Body of pancreas (tissue), 4 donors: ENCODE data around the gene FAM209A. TPM values are rescaled to one million over a fixed set of nuclear protein-coding genes. Genes with fewer than 3 reads are reported as not detected.
"Not testable (repeated sequence)": the region's sequence is repeated elsewhere in the genome, so short reads cannot be mapped to it uniquely, and the experiment has no call there.

Experiments used
- ATAC-seq: fragments of 150-250 bp; one replicate; pipeline ENCODE4 v1.9.1; 2016
- DNase-seq, 4 donors: peaks; one replicate each; pipeline ENCODE4 v3.0.0-alpha.2; 2019
- H3K27ac ChIP-seq, 4 donors: fragments of 200-600 bp; sonication (generic); 1 replicate in 3 of 4; 2 replicates in 1 of 4; pipeline versions ENCODE4 v1.5.1 to v1.6.1; 2016 to 2019; ENCODE audit warnings: mild to moderate bottlenecking in 1 of 4, mixed read lengths in 1 of 4, moderate library complexity in 1 of 4
- H3K27me3 ChIP-seq, 2 donors: fragments of 200-600 bp; sonication (generic); one replicate each; pipeline ENCODE4 v1.6.0; 2016; ENCODE audit warnings: mild to moderate bottlenecking in 1 of 2
- H3K36me3 ChIP-seq, 2 donors: fragments of 200-600 bp; sonication (generic); replicated peaks in 1 of 2; 2 replicates each; pipeline ENCODE4 v1.5.1; 2016; ENCODE audit warnings: low read depth in 2 of 2; ENCODE audit not compliant: insufficient read depth in 1 of 2
- H3K4me1 ChIP-seq: fragments of 200-600 bp; sonication (generic); one replicate; pipeline ENCODE4 v1.6.0; 2016
- H3K4me3 ChIP-seq, 2 donors: fragments of 200-600 bp; sonication (generic); 1 replicate in 1 of 2; 2 replicates in 1 of 2; pipeline ENCODE4 v1.5.1; 2016 to 2019
- H3K9me3 ChIP-seq, 3 donors: fragments of 200-600 bp; sonication (generic); 1 replicate in 2 of 3; 2 replicates in 1 of 3; pipeline ENCODE4 v1.5.1; 2016
- POLR2A ChIP-seq, 3 donors: fragments of 450-650 bp; IDR thresholded peaks; one replicate each; pipeline ENCODE4 v1.6.1; 2016; ENCODE audit warnings: antibody characterized with exemption in 3 of 3, mild to moderate bottlenecking in 2 of 3
- WGBS, 2 donors: methylation state at CpG; one replicate each; pipeline ENCODE4 v1.1.5; 2017; 5-methylcytosine and 5-hydroxymethylcytosine counted together
- intact Hi-C: fragments of 100-400 bp; cut with DNase I; formaldehyde crosslinking; loops from one replicate; pipeline ENCODE4 v1.15.1; 2023
- total RNA-seq, 2 donors: library from RNA; depleted of rRNA; stranded (reverse); fragments of >200 nt; gene quantifications; one replicate each; pipeline ENCODE4 v1.1.0, GENCODE V29; 2016
- TF ChIP-seq, protein P1 (sequence below), 7 experiments: fragments of 450-650 bp in 4 of 7; fragments of 200-600 bp in 3 of 7; sonication (generic) in 3 of 7; IDR thresholded peaks; one replicate each; pipeline ENCODE4 v1.5.1; 2016 to 2019; ENCODE audit warnings: antibody characterized with exemption in 7 of 7

The FAM209A gene
- total RNA-seq, 2 donors from 2014 or later = not detected

DNA sequence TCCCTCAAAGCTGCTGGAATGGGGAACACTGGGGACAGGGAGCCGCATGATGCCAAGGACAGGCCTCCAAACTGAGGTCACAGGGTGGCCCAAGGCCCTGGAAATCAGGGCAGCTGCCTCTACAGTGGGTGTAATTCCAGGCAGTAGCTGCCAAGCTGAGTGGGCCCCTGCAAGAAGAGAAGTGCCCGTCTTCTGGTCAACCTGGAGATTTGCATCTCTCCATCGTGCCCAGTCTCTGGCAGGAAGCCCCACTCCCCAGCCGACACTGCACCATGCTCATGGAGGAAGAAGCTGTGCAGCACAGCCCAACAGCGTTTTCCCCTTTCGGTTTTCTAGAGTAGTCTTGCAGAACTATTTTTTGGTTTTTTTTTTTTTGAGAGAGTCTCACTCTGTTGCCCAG is 2.2 kb upstream of the FAM209A start:
- DNase-seq (no peak), ATAC-seq (no peak)
- H3K27ac ChIP-seq = no peak overlapping the region
- H3K4me1 ChIP-seq = no peaks in the 10 kb centered on the region
- TF ChIP-seq, protein P1, sequence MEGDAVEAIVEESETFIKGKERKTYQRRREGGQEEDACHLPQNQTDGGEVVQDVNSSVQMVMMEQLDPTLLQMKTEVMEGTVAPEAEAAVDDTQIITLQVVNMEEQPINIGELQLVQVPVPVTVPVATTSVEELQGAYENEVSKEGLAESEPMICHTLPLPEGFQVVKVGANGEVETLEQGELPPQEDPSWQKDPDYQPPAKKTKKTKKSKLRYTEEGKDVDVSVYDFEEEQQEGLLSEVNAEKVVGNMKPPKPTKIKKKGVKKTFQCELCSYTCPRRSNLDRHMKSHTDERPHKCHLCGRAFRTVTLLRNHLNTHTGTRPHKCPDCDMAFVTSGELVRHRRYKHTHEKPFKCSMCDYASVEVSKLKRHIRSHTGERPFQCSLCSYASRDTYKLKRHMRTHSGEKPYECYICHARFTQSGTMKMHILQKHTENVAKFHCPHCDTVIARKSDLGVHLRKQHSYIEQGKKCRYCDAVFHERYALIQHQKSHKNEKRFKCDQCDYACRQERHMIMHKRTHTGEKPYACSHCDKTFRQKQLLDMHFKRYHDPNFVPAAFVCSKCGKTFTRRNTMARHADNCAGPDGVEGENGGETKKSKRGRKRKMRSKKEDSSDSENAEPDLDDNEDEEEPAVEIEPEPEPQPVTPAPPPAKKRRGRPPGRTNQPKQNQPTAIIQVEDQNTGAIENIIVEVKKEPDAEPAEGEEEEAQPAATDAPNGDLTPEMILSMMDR (IDR thresholded peaks at IDR 0.05) = no peak
- no peak for TF ChIP-seq POLR2A (IDR thresholded peaks at IDR 0.05)
- peaks cover 15 to 17% of the 10 kb centered on the region in 2 donors for H3K36me3 ChIP-seq
- H3K27me3 ChIP-seq = no peaks in the 10 kb centered on the region
- H3K9me3 ChIP-seq = peaks cover 0 to 24% (median 0%) of the 10 kb centered on the region in 3 donors
- intact Hi-C loops = no loop called here
- 78 to 83% methylated on average over 5 to 6 of the region's 6 CpGs for WGBS, 2 donors
- H3K4me3 ChIP-seq = no peak overlapping the region

DNA sequence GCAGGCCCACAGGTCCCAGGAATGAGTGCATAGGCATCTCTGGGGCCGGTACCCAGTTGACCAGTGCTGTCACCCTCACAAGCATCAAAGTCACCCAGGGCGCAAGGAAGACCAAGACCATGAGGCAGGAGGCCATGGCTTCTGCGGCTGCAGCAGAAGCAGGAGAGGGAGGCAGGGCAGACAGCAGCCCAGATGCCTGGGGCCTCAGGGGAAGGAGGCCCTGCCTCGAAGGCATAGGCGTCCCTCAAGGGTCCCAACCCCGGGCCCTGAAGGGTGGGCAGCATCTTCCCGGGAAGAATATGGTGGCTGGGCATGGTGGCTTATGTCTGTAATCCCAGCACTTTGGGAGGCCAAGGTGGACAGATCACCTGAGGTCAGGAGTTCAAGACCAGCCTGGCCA is 3.0 kb downstream of the FAM209A start:
- no peaks in the 10 kb centered on the region for H3K36me3 ChIP-seq
- intact Hi-C loops = no loop called here
- ATAC-seq (no peak), DNase-seq (no peak)
- no peaks in the 10 kb centered on the region for H3K9me3 ChIP-seq
- 67 to 93% methylated on average over 1 to 7 of the region's 7 CpGs for WGBS, 2 donors
- no peaks in the 10 kb centered on the region for H3K4me1 ChIP-seq
- H3K4me3 ChIP-seq = no peak overlapping the region
- no peaks in the 10 kb centered on the region for H3K27me3 ChIP-seq
- no peak for TF ChIP-seq POLR2A (IDR thresholded peaks at IDR 0.05)
- TF ChIP-seq, protein P1 (IDR thresholded peaks at IDR 0.05) = no peak
- H3K27ac ChIP-seq = no peak overlapping the region

DNA sequence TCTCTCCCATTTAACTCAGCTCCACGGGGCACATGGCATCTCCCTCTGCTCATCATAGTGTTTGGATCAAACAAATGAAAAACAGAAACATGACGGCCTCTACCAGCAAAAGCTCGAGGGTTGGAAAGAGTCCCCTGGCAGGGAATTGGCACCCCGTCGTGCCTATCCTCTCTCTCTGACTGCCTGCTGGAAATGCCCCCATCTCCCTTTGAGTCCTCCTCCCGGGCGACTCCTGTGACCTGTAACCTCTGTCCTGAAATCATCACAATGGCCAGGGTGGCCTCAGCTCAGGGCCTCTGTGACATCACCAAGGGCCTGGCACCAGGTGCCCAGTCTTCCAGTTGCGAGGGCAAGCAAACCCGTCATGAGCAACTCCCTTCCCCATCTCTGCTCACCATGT is 8.4 kb downstream of the FAM209A start, which contains the start of gene FAM209B:
Gene FAM209B (plus strand): TSS at position 301 of the 400 bp plus-strand sequence. CDS start 96 bp downstream, at position 397.
- H3K4me3 ChIP-seq, DNase-seq, H3K4me1 ChIP-seq, H3K9me3 ChIP-seq, ATAC-seq, H3K27me3 ChIP-seq, H3K27ac ChIP-seq, intact Hi-C loops, H3K36me3 ChIP-seq: not testable (repeated sequence)
- WGBS, 2 donors = 84 to 92% methylated on average over 9 of the region's 9 CpGs

DNA sequence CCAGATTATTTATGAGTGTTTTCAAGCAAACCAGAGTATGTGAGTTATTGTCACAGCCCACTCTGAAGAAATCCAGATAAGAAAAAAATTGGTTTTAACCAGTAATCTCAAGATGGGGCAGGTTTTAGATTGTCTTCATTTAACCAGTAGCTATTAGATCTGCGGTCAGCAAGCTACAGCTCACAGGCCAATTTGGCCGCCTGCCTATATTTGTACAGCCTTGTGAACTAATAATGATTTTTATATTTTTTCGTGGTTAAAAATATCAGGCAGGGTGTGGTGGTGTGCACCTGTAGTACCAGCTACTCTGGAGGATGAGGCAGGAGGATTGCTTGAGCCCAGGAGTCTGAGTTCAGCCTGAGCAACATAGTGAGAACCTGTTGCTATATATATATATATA is 13.5 kb downstream of the FAM209A start:
- H3K9me3 ChIP-seq = no peaks in the 10 kb centered on the region
- H3K27ac ChIP-seq = no peak overlapping the region
- H3K4me3 ChIP-seq = no peak overlapping the region
- WGBS, 2 donors = 28 to 42% methylated on average over 3 of the region's 3 CpGs
- intact Hi-C loops = no loop called here
- H3K36me3 ChIP-seq = no peaks in the 10 kb centered on the region
- TF ChIP-seq, protein P1 (IDR thresholded peaks at IDR 0.05) = no peak
- no peak for TF ChIP-seq POLR2A (IDR thresholded peaks at IDR 0.05)
- no peaks in the 10 kb centered on the region for H3K27me3 ChIP-seq
- ATAC-seq = no peak
- no peaks in the 10 kb centered on the region for H3K4me1 ChIP-seq
- DNase-seq = peak in 1 of 4 donors; percentile 10

DNA sequence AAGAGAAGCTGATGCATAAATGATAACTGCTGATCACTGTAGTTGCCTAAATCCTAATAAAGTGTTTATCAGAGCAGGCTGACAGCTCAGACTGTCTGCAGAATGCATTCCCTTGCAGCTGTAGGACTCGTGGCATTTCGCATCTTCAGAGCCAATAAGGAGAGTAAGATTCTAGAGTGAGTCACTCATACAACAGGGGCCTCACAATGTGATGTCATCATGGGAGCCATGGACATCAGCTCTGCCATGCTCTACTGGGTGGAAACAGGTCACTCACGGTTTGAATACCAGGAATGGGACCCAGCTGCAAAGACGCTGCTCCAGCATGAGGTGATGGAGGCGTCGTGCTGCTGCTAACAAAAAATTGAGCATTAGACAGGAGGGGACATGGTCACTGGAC is 15.9 kb downstream of the FAM209A start:
- DNase-seq (no peak), ATAC-seq (no peak)
- 72 to 83% methylated on average over 6 of the region's 6 CpGs for WGBS, 2 donors
- no peaks in the 10 kb centered on the region for H3K9me3 ChIP-seq
- no peak overlapping the region for H3K27ac ChIP-seq
- intact Hi-C loops = no loop called here
- TF ChIP-seq, protein P1 (IDR thresholded peaks at IDR 0.05) = no peak
- no peak for TF ChIP-seq POLR2A (IDR thresholded peaks at IDR 0.05)
- no peak overlapping the region for H3K4me3 ChIP-seq
- no peaks in the 10 kb centered on the region for H3K27me3 ChIP-seq
- no peaks in the 10 kb centered on the region for H3K36me3 ChIP-seq
- no peaks in the 10 kb centered on the region for H3K4me1 ChIP-seq
